ENCODE data around the gene MKX.

Gene MKX

DNA sequence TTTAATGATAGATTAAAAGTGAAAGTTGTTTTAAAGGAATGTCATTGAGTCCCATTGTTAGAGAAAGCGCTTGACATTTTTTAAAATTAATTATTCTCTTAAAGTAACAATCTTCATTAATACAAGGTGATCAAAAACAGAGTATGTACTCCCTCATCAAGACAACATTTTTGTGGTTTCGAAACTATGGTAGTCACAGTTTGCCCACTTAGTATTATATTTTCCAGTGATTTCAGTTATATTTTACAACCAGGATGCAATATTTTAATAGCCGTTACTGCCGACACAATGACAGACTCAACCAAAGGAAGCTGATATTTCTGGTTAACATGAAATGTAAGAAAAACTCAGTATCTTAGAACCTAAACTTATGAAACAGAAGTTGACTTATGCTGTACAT lies 31.3 kb downstream of the MKX start:
- no peak overlapping the region for H3K27ac ChIP-seq (ENCODE audit: low read length)
- no peak overlapping the region for H3K9ac ChIP-seq (ENCODE audit: low read length)
- no peaks in the 10 kb centered on the region for H3K4me1 ChIP-seq (ENCODE audit: low read length)
- H3K9me2 ChIP-seq (replicated peaks; ENCODE audit: insufficient read depth, low read length), result no peaks in the 10 kb centered on the region
- H3K9me3 ChIP-seq (replicated peaks; ENCODE audit: insufficient read depth, low read length), result no peaks in the 10 kb centered on the region
- H3K79me2 ChIP-seq (ENCODE audit: low read length), result no peaks in the 10 kb centered on the region
- H4K20me1 ChIP-seq (ENCODE audit: insufficient read depth, low read length), result no peaks in the 10 kb centered on the region
- no peak overlapping the region for H3K4me3 ChIP-seq (ENCODE audit: low read length)
- no peaks in the 10 kb centered on the region for H3K36me3 ChIP-seq (replicated peaks; ENCODE audit: insufficient read depth, low read length)
- no peaks in the 10 kb centered on the region for H3K27me3 ChIP-seq (replicated peaks; ENCODE audit: insufficient read depth, low read length)
- TF ChIP-seq EZH2 (optimal IDR thresholded peaks at IDR 0.05; ENCODE audit: low read depth, low read length), result no peak
- H3F3A ChIP-seq (ENCODE audit: insufficient read depth, low read length), result no peaks in the 10 kb centered on the region
- DNase-seq, result no peak
- no peak overlapping the region for H3K4me2 ChIP-seq (ENCODE audit: low read depth, low read length)
- H2AFZ ChIP-seq (ENCODE audit: low read length), result no peak overlapping the region

DNA sequence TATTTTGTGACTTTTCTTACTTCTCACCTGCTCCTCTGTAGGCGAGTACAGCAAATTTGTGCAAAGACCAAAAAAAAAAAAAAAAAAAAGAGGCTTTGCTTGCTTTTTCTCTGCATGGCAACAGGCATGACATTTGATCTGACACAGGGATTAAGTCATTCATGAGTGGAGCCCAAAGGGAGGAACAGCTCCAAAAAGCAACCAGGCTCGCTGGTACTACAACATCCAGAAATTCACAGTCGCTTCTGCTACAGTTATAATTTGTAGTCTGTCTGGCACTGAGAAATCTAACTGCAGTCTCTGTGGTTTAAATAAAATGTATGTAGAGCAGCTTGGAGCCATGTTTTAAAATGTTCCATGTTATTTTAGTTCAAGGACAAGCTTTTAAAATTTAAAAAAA lies 31.7 kb downstream of the MKX start:
- Histone ChIP-seq H4K20me1 (ENCODE audit: insufficient read depth, low read length) (no peaks in the 10 kb centered on the region), H3K9me3 (replicated peaks; ENCODE audit: insufficient read depth, low read length) (no peaks in the 10 kb centered on the region), H3K27ac (ENCODE audit: low read length) (no peak overlapping the region), H3K27me3 (replicated peaks; ENCODE audit: insufficient read depth, low read length) (no peaks in the 10 kb centered on the region), H3K9ac (ENCODE audit: low read length) (no peak overlapping the region), H3K9me2 (replicated peaks; ENCODE audit: insufficient read depth, low read length) (no peaks in the 10 kb centered on the region), H3K4me2 (ENCODE audit: low read depth, low read length) (no peak overlapping the region), H3K36me3 (replicated peaks; ENCODE audit: insufficient read depth, low read length) (no peaks in the 10 kb centered on the region), H3F3A (ENCODE audit: insufficient read depth, low read length) (no peaks in the 10 kb centered on the region), H2AFZ (ENCODE audit: low read length) (no peak overlapping the region), H3K79me2 (ENCODE audit: low read length) (no peaks in the 10 kb centered on the region), H3K4me1 (ENCODE audit: low read length) (no peaks in the 10 kb centered on the region), H3K4me3 (ENCODE audit: low read length) (no peak overlapping the region)
- TF ChIP-seq, protein P1, sequence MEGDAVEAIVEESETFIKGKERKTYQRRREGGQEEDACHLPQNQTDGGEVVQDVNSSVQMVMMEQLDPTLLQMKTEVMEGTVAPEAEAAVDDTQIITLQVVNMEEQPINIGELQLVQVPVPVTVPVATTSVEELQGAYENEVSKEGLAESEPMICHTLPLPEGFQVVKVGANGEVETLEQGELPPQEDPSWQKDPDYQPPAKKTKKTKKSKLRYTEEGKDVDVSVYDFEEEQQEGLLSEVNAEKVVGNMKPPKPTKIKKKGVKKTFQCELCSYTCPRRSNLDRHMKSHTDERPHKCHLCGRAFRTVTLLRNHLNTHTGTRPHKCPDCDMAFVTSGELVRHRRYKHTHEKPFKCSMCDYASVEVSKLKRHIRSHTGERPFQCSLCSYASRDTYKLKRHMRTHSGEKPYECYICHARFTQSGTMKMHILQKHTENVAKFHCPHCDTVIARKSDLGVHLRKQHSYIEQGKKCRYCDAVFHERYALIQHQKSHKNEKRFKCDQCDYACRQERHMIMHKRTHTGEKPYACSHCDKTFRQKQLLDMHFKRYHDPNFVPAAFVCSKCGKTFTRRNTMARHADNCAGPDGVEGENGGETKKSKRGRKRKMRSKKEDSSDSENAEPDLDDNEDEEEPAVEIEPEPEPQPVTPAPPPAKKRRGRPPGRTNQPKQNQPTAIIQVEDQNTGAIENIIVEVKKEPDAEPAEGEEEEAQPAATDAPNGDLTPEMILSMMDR (IDR thresholded peaks at IDR 0.05; ENCODE audit: low read length), result no peak
- TF ChIP-seq EZH2 (optimal IDR thresholded peaks at IDR 0.05; ENCODE audit: low read depth, low read length), result no peak
- TF ChIP-seq EZH2phosphoT487 (IDR thresholded peaks at IDR 0.05; ENCODE audit: low read length), result no peak
- no peak for DNase-seq

DNA sequence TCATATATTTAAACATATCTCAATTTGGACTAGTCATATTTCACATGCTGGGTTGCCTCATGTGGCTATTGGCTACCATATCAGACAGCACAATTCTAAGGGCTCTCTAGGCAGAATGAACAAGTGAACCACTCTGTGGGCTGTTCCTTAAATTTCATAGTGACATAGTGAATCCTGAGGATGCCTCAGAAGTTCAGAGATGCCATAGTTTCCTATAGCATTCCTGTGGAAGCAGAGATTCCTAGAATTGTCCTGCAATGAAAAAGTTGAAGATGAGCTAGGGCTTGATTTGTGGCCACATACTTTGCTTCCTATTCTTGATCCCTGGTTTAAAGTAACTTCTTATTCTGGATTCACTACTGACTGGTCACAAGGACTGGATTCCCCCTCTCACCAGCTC lies 35.6 kb downstream of the MKX start:
- H3K79me2 ChIP-seq (ENCODE audit: low read length), result no peaks in the 10 kb centered on the region
- no peaks in the 10 kb centered on the region for H4K20me1 ChIP-seq (ENCODE audit: insufficient read depth, low read length)
- TF ChIP-seq EZH2 (optimal IDR thresholded peaks at IDR 0.05; ENCODE audit: low read depth, low read length) (no peak), EZH2phosphoT487 (IDR thresholded peaks at IDR 0.05; ENCODE audit: low read length) (no peak)
- TF ChIP-seq, protein P1 (IDR thresholded peaks at IDR 0.05; ENCODE audit: low read length), result no peak
- H3K9me2 ChIP-seq (replicated peaks; ENCODE audit: insufficient read depth, low read length), result no peaks in the 10 kb centered on the region
- H3K9me3 ChIP-seq (replicated peaks; ENCODE audit: insufficient read depth, low read length), result no peaks in the 10 kb centered on the region
- no peaks in the 10 kb centered on the region for H3K4me1 ChIP-seq (ENCODE audit: low read length)
- no peaks in the 10 kb centered on the region for H3K36me3 ChIP-seq (replicated peaks; ENCODE audit: insufficient read depth, low read length)
- no peak overlapping the region for H3K4me2 ChIP-seq (ENCODE audit: low read depth, low read length)
- H3F3A ChIP-seq (ENCODE audit: insufficient read depth, low read length), result no peaks in the 10 kb centered on the region
- no peak for DNase-seq
- H3K27me3 ChIP-seq (replicated peaks; ENCODE audit: insufficient read depth, low read length), result no peaks in the 10 kb centered on the region
- no peak overlapping the region for H3K4me3 ChIP-seq (ENCODE audit: low read length)
- no peak overlapping the region for H3K9ac ChIP-seq (ENCODE audit: low read length)
- no peak overlapping the region for H3K27ac ChIP-seq (ENCODE audit: low read length)
- H2AFZ ChIP-seq (ENCODE audit: low read length), result no peak overlapping the region

DNA sequence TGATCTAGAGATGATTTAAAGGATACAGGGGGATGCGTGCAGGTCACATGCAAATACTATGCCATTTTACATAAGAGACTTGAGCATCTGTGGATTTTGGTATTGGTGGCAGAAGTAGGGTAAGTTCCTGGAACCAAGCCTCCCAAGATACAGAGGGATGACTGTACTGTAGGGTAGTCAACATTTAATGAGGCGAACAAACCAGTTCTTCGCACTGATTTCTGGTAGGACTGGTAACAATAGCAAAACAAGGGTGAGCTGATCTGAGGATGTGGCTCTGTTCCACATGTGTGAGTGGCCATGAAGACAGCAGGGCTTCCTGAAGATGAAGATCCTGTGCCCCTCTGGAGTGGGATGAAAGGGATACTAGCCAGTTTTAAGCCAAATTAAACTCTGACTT lies 36.3 kb downstream of the MKX start:
- no peaks in the 10 kb centered on the region for H3K9me3 ChIP-seq (replicated peaks; ENCODE audit: insufficient read depth, low read length)

More for the DNA sequence above, 36.3 kb downstream of the MKX start:
- no peak overlapping the region for H3K4me2 ChIP-seq (ENCODE audit: low read depth, low read length)
- H3K27ac ChIP-seq (ENCODE audit: low read length), result no peak overlapping the region
- H3K79me2 ChIP-seq (ENCODE audit: low read length), result no peaks in the 10 kb centered on the region
- no peak for DNase-seq
- no peaks in the 10 kb centered on the region for H4K20me1 ChIP-seq (ENCODE audit: insufficient read depth, low read length)
- H3K36me3 ChIP-seq (replicated peaks; ENCODE audit: insufficient read depth, low read length), result no peaks in the 10 kb centered on the region
- TF ChIP-seq EZH2phosphoT487 (IDR thresholded peaks at IDR 0.05; ENCODE audit: low read length) (no peak), EZH2 (optimal IDR thresholded peaks at IDR 0.05; ENCODE audit: low read depth, low read length) (no peak)
- H3K9me2 ChIP-seq (replicated peaks; ENCODE audit: insufficient read depth, low read length), result no peaks in the 10 kb centered on the region
- H3K9ac ChIP-seq (ENCODE audit: low read length), result no peak overlapping the region
- no peak overlapping the region for H2AFZ ChIP-seq (ENCODE audit: low read length)
- no peaks in the 10 kb centered on the region for H3F3A ChIP-seq (ENCODE audit: insufficient read depth, low read length)
- no peak overlapping the region for H3K4me3 ChIP-seq (ENCODE audit: low read length)
- H3K27me3 ChIP-seq (replicated peaks; ENCODE audit: insufficient read depth, low read length), result no peaks in the 10 kb centered on the region
- no peaks in the 10 kb centered on the region for H3K4me1 ChIP-seq (ENCODE audit: low read length)
